GM12873 (cell line): ENCODE measurements around the gene RBMY1F.
"Not testable (repeated sequence)": the region's sequence is repeated elsewhere in the genome, so short reads cannot be mapped to it uniquely, and the experiment has no call there.

Source experiments
- TF ChIP-seq, protein P1 (sequence below): IDR thresholded peaks from 2 replicates; pipeline ENCODE4 v1.5.1; 2012; ENCODE audit warnings: low read depth, mild to moderate bottlenecking, moderate library complexity, low read length, control low read depth; ENCODE audit not compliant: insufficient read depth; ENCODE audit errors: missing control alignments

Gene RBMY1F

DNA sequence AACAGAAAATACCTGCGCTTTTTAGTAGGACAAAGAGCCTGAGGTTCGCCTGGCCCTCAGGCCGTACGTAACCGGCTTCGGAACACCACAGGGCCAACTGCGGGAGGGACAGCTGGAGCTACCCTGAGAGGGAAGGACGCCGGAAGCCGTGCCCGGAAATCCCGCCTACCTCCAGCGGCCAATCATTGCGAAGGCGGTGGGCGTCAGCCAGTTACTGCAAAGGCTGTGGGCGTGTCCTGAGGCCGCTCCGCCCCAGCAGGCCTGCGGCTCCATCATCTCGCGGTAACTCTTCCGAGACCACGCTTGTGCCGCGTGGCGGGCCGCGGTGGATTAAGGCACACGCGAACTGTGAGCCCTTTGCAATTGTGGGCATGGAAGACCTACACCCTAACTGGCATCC, at the start of gene RBMY1F:
Gene RBMY1F, minus strand, starts transcription at position 101 of the 400 bp plus-strand sequence. CDS start 1,954 bp downstream, outside the sequence.
- TF ChIP-seq, protein P1, sequence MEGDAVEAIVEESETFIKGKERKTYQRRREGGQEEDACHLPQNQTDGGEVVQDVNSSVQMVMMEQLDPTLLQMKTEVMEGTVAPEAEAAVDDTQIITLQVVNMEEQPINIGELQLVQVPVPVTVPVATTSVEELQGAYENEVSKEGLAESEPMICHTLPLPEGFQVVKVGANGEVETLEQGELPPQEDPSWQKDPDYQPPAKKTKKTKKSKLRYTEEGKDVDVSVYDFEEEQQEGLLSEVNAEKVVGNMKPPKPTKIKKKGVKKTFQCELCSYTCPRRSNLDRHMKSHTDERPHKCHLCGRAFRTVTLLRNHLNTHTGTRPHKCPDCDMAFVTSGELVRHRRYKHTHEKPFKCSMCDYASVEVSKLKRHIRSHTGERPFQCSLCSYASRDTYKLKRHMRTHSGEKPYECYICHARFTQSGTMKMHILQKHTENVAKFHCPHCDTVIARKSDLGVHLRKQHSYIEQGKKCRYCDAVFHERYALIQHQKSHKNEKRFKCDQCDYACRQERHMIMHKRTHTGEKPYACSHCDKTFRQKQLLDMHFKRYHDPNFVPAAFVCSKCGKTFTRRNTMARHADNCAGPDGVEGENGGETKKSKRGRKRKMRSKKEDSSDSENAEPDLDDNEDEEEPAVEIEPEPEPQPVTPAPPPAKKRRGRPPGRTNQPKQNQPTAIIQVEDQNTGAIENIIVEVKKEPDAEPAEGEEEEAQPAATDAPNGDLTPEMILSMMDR, result not testable (repeated sequence)
